Ovary (tissue), 3 donors: ENCODE results near the gene PHACTR3.

Experiments
- CTCF ChIP-seq, 3 donors: fragments of 450-650 bp in 2 of 3; fragments of 200-600 bp in 1 of 3; IDR thresholded peaks; one replicate each; pipeline versions ENCODE4 v1.5.1 to v1.8.0; 2016 to 2022; ENCODE audit warnings: antibody characterized with exemption in 3 of 3, mild to moderate bottlenecking in 1 of 3
- POLR2A ChIP-seq: fragments of 450-650 bp; IDR thresholded peaks from one replicate; pipeline ENCODE4 v1.6.1; 2017; ENCODE audit warnings: antibody characterized with exemption, mild to moderate bottlenecking, moderate library complexity
- donor health status: DM: no; HTN: no; CAD: no.

GRCh38 chr20:59895908-59896307 lies 291.6 kb downstream of the PHACTR3 start:
- no peak for TF ChIP-seq POLR2A
- TF ChIP-seq CTCF (IDR thresholded peaks at IDR 0.05), result no peak
